Dermis blood vessel endothelial cell (primary cell): Measurements from ENCODE around the gene FBP1. TPM values are rescaled to one million over a fixed set of nuclear protein-coding genes. Genes with fewer than 3 reads are reported as not detected.

Source experiments
- DNase-seq: peaks from one replicate; pipeline ENCODE4 v3.0.0; 2010
- total RNA-seq: library from RNA; depleted of rRNA; stranded (reverse); fragments of >200 nt; gene quantifications from 2 replicates; pipeline ENCODE4 v1.2.3, GENCODE V29; 2014

The FBP1 gene
- total RNA-seq, 1 donor from 2014 or later = 2.2 TPM

DNA sequence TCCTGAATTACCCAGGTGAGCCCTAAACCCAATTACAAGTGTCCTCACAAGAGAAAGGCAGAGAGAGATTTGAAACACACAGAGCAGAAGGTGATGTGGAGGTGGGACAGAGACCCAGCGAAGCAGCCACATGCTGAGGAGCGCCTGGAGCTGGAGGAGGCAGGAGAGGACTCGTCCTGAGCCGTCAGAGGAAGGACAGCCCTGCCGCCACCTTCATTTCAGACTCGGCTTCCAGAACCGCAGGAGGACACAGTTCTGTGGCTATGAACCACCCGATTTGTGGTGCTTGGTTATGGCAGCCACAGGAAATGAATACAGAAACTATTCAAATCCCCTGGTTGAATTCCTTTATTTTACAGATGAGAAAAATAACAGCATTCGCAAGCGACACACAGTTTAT is 16.4 kb upstream of the FBP1 start:
- no peak for DNase-seq

- no peak for DNase-seq
Observed at GRCh38 chr9:94654165-94654894, 15.0 kb upstream of the FBP1 start.

DNA sequence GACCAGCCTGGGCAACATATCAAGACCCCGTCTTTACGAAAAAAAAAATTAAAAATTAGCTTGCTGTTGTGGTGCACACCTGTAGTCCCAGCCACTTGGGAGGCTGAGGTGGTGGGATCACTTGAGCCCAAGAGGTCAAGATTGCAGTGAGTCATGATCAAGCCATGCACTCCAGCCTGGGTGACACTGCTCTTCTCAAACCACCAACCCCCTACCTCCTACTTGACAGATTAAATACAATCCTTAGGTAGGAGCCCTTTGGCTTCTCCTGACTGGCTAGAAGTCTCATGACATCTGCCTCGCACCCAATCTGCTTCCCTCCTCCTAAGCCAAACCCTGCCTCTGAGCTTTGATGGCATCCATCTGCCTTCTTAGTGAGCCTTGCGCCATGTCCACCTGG is 11.6 kb upstream of the FBP1 start:
- DNase-seq = no peak

DNA sequence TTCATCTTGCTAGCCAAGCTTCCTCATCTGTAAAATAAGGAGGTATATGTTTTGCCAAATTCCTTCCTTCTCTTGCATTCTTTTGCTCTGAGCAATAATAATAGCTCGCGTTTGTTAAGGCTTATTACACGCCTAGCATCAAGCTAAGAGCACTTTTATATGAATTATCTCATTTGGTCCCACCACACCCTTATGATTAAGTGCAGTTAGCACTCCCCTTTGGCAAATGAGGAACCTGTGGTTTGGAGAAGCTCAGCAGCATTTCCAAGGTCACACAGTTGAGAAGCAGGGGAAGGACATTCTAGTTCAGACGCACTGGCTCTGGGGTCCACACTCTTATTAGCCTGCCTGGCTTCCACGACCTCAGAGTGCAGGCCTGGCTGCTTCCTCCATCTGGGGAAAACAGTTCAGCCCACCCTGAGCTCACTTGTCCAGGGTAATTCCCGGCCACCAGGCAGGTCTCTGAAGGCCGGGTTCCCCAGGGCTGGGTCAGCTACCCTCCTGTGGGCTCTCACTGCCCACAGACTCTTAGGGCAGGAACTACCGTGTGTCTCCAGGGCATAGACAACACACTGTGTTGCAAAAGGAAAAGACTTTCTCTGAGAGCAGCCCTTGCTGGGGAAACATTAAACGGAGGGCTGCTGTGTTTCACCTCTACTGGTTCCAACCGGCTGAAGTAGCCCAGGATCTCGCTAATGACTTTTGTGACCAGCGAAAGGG is 9.9 kb upstream of the FBP1 start:
- DNase-seq = no peak

DNA sequence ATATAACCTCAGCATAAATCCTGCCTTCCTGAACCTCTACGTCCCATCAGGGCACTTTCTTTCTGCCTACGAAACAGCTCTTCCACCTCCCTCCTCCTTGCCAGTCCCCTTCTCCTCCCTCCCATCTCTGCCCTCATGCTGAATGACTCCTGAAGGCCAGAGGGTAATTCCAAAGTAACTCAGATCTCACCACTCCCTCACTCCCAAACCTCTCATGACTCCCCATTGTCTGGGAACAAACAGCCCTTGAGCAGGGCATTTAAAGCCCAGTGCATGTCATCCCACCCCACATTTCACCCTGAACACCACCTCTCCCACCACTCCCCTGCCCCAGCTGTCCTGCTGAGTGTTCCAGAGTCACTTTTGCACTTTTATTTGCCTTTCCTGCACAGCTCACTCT is 8.9 kb upstream of the FBP1 start:
- no peak for DNase-seq

- no peak for DNase-seq
Observed at GRCh38 chr9:94645901-94646300, 6.6 kb upstream of the FBP1 start.

DNA sequence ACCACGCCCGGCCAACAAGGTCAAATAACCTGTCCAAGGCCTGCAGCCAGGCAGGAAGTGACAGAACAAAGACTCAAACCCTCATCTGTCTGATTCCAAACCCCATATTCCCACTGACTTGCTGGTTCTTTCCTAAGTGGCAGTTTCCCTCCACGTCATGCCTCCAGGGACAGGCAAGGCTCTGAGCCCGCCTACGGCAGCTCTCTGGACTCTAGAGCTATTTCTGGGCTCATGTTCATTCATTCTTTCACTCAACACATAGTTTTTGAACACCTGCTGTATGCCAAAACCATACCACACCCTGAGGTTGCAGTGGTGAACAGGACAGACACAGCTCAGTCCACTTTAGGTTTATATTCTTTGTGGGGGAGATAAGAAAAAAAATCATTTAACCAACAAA is 5.2 kb upstream of the FBP1 start:
- DNase-seq = no peak

DNA sequence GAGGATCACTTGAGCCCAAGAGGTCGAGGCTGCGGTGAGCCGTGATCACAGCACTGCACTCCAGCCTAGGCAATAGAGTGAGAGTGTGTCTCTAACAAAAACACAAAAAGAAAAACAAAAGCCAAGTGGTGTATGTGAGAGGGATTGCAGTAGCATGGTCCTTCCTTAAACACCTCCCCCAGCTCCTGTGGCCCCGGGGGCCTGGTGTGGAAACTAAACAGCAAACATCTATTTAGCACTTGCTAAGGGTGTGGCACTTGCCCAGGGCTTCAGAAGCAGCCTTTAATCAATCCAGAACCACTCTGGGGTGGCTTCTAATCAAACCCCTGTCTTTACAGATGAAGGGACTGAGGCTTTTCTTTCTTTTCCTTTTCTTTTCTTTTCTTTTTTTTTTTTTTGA is 4.4 kb upstream of the FBP1 start:
- DNase-seq = no peak

DNA sequence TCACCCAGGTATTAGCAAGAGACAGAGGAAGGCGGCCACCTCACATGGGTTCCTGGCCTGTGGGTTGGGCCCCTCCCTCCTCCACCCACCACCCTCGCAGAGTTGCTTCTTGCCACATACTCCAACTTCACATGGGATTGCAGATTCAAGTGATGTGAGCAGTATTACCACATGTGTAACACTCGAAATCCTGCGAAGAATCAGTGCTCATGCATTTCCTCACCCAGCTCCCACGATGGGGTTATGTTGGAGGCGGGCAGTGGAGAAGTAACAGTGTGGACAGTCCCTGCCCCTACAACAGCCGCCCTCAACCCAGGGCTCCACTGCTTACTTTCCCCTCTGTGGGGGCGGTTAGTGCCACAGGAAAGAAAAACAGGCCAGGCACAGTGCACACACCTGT is 3.9 kb upstream of the FBP1 start:
- no peak for DNase-seq

DNA sequence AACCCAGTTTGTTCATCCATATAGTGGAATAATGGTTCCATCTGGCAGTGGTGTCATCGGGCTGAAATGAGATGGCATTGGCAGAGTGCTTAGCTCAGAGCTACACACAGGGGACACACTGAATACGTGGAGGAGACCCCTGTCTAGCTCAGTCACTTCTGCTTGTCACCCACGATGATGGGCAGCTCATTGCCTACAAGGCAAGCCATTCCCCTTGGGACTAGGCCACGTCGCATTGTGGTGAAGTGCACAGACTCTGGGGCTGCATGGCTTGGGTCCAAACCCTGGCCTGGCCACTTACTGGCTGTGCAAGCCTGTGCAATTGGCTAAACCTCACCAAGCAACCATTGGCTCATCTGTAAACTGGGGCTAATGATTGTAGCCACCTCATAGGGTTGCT is 3.2 kb upstream of the FBP1 start:
- no peak for DNase-seq

DNA sequence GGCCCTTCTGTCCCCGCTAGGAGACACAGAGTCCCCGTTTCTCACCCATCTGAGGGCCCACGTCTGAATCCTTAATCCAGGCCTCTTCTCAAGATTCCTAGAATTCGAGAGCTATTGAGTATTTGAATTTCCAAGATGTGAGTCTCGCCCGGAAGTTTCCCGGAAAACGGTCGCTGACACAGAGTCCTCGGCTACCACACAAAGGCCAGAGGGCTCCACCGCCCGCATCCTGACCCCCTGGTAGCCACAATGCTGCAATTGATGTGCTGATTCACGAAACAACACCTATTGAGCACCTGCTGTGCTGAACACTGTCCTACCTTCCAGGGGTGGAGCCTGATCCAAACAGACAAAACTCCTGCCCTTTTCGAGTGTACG is 670 bp upstream of the FBP1 start:
- peak; percentile 37 for DNase-seq

GRCh38 chr9:94638335-94639060 is 820 bp downstream of the FBP1 start:
- DNase-seq = no peak

- DNase-seq = no peak
Observed at GRCh38 chr9:94632737-94633136, 6.6 kb downstream of the FBP1 start.

DNA sequence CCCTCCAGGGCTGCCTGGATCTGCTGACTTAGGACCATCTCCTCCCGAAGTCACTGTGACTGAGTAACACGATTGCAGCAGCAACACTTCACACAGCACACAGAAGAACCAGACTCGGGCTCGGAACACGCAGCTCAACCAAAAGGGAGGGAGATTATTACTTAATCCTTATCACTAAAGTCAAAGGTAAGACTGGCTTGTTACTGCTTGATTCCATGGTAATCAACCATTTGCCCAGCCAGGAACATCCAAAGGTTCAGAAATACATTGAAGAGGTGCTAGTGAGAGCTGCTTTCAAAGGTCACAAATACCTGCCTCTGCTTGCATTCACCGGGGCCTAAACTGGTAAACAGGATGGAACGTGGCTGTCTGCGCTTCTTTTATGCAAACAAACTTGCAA is 7.7 kb downstream of the FBP1 start:
- no peak for DNase-seq

GRCh38 chr9:94630833-94631232 is 8.5 kb downstream of the FBP1 start:
- no peak for DNase-seq

DNA sequence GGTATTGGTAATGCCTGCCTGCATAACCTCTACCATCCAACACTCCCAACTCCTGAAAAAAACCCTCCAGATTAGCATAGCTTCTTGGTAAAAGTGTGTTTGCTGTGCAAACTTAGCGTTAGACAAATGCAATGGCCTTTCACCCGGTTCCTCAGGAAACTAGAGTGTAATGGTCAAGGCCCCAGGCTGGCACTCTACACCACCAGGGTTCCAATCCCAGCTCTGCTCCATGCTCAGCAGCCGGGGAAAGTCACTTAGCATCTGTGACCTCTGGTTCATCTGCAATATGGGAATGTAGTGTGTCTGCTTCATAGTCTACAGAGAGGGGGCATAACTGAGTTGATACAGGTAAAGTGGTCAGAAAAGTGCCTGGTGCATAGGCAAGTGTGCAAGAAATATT is 9.0 kb downstream of the FBP1 start:
- DNase-seq = no peak

GRCh38 chr9:94627287-94627686 is 12.0 kb downstream of the FBP1 start:
- DNase-seq = no peak

DNA sequence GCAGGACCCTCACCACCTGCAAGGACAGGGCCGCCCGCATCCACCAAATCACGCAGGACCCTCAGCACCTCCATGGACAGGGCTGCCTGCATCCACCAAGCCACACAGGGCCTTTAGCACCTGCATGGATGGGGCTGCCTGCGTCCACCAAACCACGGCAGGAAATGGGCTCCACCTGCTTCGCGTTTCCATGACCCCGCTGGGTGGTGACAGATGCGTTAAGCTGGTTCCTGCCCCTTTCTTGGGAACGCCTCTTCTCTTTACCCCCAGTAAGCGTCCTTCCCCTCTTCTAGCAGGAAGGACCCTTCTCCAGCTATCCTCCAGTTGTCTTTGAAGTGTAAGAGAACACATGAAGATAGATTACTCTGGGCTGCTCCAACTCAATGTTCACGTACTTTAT is 13.5 kb downstream of the FBP1 start:
- DNase-seq = no peak

DNA sequence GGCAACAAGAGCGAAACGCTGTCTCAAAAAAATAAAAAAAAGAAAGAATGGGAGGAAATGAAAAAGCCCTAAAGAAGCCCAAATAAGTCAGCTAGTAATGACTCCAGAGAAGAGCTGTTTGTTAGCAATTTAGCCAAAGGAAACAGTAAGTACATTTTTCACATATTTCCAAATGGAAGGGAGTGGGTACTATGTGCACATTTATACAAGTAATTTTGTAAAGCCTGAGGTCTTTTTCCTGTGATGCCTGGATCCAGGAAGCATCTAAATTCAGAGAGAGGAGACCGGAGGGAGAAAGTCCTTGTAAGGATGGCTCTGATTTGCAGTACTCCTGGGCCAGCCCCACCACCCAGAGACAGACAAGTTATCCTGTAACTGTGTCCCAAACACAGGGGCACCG is 14.7 kb downstream of the FBP1 start:
- peak; percentile 41 for DNase-seq

DNA sequence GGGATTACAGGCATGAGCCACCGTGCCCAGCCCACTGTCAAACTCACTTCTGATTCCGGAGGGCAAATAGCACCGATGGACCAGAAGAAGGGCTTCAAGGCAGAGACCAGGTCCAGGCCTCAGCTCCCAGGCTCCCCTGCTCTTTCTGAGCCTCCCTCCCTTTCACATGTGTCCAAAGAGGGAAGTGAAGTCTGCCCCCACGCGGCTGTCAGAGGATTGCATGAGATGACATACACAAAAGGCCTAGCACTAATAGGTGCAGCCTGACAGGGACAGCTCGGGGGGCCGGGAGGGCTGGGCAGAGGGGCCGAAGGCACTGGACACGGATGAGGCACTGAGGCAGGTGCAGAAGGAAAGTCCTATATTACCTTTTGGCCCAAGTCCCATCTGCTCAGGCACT is 16.1 kb downstream of the FBP1 start:
- DNase-seq = peak; percentile 52

- no peak for DNase-seq
Observed at GRCh38 chr9:94622087-94622800, 17.1 kb downstream of the FBP1 start.

- no peak for DNase-seq
Observed at GRCh38 chr9:94619026-94619425, 20.3 kb downstream of the FBP1 start.

- no peak for DNase-seq
Observed at GRCh38 chr9:94613003-94613402, 26.3 kb downstream of the FBP1 start.
